Progenitor cell of endocrine pancreas (in vitro differentiated cells): Measurements from ENCODE around the gene LRTM2. TPM values are rescaled to one million over a fixed set of nuclear protein-coding genes. Genes with fewer than 3 reads are reported as not detected.

Experiments used
- DNase-seq: peaks from one replicate; pipeline ENCODE4 v3.0.0; 2021; ENCODE audit warnings: low spot score; ENCODE audit not compliant: unreplicated experiment
- H3K27ac Mint-ChIP-seq: 2 replicates; pipeline ENCODE4 v1.8.0; 2021; ENCODE audit warnings: mild to moderate bottlenecking, moderate library complexity, mixed read lengths
- H3K27me3 Mint-ChIP-seq: 2 replicates; pipeline ENCODE4 v1.8.0; 2021; ENCODE audit warnings: mixed read lengths
- H3K36me3 Mint-ChIP-seq: 2 replicates; pipeline ENCODE4 v1.8.0; 2022; ENCODE audit warnings: mixed read lengths; ENCODE audit not compliant: insufficient read depth
- H3K4me1 Mint-ChIP-seq: 2 replicates; pipeline ENCODE4 v1.8.0; 2021; ENCODE audit warnings: low read depth, mixed read lengths
- H3K4me3 Mint-ChIP-seq: 2 replicates; pipeline ENCODE4 v1.8.0; 2021; ENCODE audit warnings: low read depth, mild to moderate bottlenecking, moderate library complexity, mixed read lengths
- H3K9me3 Mint-ChIP-seq: 2 replicates; pipeline ENCODE4 v1.8.0; 2021; ENCODE audit warnings: low read depth, mixed read lengths
- total RNA-seq: library from RNA; stranded (reverse); gene quantifications from 2 replicates; pipeline ENCODE4 v1.2.1, GENCODE V29; 2021
- TF ChIP-seq, protein P1 (sequence below): fragments of 200-600 bp; sonication (generic); IDR thresholded peaks from one replicate; pipeline ENCODE4 v1.5.0; 2021; ENCODE audit warnings: antibody characterized with exemption, mild to moderate bottlenecking; ENCODE audit not compliant: unreplicated experiment

The LRTM2 gene
- total RNA-seq, 1 donor from 2014 or later = 0.48 TPM

DNA sequence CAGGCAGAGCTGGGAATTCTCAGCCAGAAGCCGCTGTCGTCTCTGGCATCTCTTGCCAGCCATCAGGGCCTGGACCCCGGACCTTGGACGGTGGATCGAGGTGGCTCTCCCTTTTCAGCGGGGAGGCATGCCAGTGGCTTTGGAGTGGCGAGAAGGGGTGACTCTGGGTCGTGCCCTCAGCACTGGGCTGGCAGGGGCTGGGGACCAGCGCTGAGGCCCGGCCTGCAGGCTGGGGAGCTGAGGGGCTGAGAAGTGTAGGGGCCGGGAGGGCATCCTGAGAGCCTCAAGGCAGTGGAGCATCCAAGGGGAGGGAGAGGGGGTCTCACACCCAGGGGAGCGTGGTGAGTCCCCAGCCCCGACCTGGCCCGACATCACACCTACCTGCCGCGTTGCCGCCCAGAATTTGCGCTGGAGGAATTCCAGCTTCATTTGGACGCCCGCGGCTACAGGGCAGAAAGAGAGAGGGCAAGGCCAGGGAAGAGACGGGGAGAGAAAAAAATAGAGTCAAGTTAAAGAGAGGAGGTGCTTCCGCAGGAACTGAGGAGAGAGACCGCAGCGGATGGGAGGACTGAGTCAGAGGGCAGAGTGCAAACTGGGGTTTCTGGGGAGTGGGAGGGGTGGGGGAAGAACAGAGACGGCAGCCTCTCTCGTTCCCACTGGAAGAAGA, 9.0 kb upstream of the LRTM2 start:
- Mint-ChIP-seq H3K36me3 (no peaks in the 10 kb centered on the region), H3K27me3 (peaks cover 22% of the 10 kb centered on the region), H3K4me1 (peaks cover 8% of the 10 kb centered on the region), H3K4me3 (no peak overlapping the region), H3K27ac (no peak overlapping the region), H3K9me3 (no peaks in the 10 kb centered on the region)
- DNase-seq = no peak
- TF ChIP-seq, protein P1, sequence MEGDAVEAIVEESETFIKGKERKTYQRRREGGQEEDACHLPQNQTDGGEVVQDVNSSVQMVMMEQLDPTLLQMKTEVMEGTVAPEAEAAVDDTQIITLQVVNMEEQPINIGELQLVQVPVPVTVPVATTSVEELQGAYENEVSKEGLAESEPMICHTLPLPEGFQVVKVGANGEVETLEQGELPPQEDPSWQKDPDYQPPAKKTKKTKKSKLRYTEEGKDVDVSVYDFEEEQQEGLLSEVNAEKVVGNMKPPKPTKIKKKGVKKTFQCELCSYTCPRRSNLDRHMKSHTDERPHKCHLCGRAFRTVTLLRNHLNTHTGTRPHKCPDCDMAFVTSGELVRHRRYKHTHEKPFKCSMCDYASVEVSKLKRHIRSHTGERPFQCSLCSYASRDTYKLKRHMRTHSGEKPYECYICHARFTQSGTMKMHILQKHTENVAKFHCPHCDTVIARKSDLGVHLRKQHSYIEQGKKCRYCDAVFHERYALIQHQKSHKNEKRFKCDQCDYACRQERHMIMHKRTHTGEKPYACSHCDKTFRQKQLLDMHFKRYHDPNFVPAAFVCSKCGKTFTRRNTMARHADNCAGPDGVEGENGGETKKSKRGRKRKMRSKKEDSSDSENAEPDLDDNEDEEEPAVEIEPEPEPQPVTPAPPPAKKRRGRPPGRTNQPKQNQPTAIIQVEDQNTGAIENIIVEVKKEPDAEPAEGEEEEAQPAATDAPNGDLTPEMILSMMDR = no peak

DNA sequence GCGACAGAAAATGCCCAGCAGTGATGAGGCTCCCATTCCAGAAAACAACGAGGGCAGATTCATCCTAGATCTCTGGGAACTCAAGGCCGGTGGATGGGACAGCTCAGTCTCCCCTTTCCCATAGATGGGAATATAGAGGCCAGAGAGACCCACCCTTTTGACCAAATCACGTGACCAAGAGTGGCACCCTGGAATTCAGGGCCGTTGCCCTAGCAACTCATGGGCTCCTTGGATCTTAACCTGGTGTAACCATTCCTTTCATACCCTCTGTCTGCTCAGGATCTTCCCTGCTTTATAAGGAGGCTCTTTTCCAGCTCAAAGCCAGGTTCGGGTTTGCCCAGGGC, 8.4 kb upstream of the LRTM2 start:
- TF ChIP-seq, protein P1 = no peak
- peaks cover 10% of the 10 kb centered on the region for H3K4me1 Mint-ChIP-seq
- no peak for DNase-seq

DNA sequence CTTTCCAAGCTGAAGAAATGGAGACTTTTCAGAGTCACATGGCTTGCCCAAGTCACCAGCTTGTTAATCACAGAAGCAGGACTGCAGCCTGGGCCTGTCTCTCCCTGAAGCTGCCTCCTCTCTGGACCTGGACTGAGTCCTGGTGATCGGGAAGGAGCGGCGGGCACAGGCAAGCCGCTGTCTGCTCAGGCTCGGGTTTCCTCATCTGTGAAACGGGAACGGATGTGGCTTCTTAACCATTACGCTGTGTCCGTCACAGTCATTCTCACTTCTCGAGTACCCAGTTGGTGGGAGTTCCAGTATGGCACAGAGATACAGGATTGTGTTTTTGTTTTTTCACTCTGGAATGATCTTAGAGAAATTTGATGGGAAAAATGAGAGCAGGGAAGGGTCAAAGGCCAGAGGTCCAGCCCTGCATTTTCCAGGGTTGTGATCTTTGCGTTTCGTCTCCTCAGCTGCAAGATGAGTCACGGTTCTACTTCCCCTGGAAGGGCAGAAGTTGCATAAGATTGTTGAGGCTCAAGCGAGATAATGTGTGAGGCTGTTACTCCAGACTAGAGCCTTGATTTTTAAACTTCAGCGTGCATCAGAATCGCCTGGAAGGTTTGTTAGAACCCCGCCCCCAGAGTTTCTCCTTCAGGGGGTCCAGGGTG, 7.6 kb upstream of the LRTM2 start:
- no peak overlapping the region for H3K27ac Mint-ChIP-seq
- H3K4me1 Mint-ChIP-seq = peaks cover 10% of the 10 kb centered on the region

More for the DNA sequence above, 8.4 kb upstream of the LRTM2 start:
- Mint-ChIP-seq H3K27ac (peak overlapping the region; percentile 7), H3K9me3 (no peaks in the 10 kb centered on the region), H3K4me3 (no peak overlapping the region), H3K27me3 (peaks cover 22% of the 10 kb centered on the region), H3K36me3 (no peaks in the 10 kb centered on the region)

DNA sequence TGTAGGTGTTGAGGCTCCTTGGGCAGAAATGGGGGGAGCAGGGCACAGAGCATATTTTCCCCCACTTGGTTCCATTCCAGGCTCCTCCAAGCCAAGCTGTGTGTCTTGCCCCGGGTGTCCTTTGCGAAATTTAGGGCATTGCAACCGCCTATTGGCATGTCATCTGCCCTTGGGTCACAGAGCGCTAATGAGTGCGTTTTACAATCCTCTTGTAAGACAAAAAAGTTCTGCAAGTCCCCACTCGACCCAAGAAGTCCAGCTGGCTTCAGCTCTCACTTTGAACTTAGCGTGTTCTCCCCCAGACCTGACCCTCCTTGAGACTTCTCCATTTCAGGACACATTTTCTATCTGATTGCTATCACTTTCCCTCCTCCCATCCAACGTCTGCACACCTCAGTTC, 6.1 kb upstream of the LRTM2 start:
- Mint-ChIP-seq H3K4me1 (peaks cover 13% of the 10 kb centered on the region), H3K27me3 (peaks cover 26% of the 10 kb centered on the region), H3K27ac (no peak overlapping the region), H3K36me3 (no peaks in the 10 kb centered on the region), H3K9me3 (no peaks in the 10 kb centered on the region), H3K4me3 (no peak overlapping the region)
- TF ChIP-seq, protein P1 = no peak
- no peak for DNase-seq

More for the DNA sequence above, 7.6 kb upstream of the LRTM2 start:
- H3K27me3 Mint-ChIP-seq = peaks cover 22% of the 10 kb centered on the region
- TF ChIP-seq, protein P1 = no peak
- H3K36me3 Mint-ChIP-seq = no peaks in the 10 kb centered on the region
- DNase-seq = no peak
- no peak overlapping the region for H3K4me3 Mint-ChIP-seq
- no peaks in the 10 kb centered on the region for H3K9me3 Mint-ChIP-seq

DNA sequence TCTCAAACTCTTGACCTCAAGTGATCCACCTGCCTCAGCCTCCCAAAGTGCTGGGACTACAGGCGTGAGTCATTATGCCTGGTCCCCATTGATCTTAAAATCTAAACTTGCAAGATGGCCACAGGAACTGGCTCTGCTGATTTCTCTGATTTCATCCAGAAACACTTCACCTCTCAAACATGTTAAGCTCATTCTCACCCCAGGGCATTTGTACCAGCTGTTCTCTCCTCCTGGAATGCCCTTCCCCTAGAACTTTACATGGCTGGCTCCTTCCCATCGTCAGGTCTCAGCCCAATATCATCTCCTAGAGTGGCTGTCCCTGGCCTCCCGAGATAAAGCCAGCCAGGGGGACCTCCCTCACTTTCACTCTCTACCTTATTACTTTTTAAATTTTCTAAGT, 5.3 kb upstream of the LRTM2 start:
- no peak for DNase-seq
- no peaks in the 10 kb centered on the region for H3K9me3 Mint-ChIP-seq
- peaks cover 35% of the 10 kb centered on the region for H3K27me3 Mint-ChIP-seq
- H3K4me1 Mint-ChIP-seq = peaks cover 16% of the 10 kb centered on the region
- TF ChIP-seq, protein P1 = no peak
- H3K4me3 Mint-ChIP-seq = no peak overlapping the region
- no peak overlapping the region for H3K27ac Mint-ChIP-seq
- no peaks in the 10 kb centered on the region for H3K36me3 Mint-ChIP-seq
